Measurements from ENCODE around the gene OR2Y1.

DNA sequence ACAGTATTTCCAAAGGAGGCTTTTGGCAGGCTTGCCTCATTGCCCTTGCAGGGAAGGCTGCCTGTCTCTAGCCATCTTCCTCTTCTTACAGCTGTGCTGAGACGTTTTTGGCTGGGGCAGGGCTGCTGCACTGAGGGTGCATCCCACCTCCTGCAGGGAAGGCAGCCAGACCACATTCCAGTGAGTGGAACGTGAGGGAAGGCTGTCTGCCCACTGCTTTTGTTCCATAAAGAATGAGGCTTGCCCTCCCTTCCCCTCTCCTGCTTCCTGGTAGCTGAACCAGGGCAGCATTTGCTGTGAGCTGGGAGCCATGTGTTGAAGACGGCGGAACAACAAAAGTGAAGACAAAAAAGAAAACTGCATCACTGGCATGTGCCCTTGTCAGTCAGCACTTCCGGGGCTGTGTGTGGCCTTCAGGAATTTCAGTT lies 46.0 kb upstream of the OR2Y1 start:
- TF ChIP-seq, protein P1, sequence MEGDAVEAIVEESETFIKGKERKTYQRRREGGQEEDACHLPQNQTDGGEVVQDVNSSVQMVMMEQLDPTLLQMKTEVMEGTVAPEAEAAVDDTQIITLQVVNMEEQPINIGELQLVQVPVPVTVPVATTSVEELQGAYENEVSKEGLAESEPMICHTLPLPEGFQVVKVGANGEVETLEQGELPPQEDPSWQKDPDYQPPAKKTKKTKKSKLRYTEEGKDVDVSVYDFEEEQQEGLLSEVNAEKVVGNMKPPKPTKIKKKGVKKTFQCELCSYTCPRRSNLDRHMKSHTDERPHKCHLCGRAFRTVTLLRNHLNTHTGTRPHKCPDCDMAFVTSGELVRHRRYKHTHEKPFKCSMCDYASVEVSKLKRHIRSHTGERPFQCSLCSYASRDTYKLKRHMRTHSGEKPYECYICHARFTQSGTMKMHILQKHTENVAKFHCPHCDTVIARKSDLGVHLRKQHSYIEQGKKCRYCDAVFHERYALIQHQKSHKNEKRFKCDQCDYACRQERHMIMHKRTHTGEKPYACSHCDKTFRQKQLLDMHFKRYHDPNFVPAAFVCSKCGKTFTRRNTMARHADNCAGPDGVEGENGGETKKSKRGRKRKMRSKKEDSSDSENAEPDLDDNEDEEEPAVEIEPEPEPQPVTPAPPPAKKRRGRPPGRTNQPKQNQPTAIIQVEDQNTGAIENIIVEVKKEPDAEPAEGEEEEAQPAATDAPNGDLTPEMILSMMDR (optimal IDR thresholded peaks at IDR 0.05 in 1 of 3, IDR thresholded peaks at IDR 0.05 in 1 of 3, conservative IDR thresholded peaks at IDR 0.05 in 1 of 3; ENCODE audit: extremely low read depth in 1 of 3, insufficient read depth in 2 of 3, low read length in 3 of 3), result no peak
- no peak for TF ChIP-seq EZH2 (IDR thresholded peaks at IDR 0.05; ENCODE audit: low read length)

Measured in keratinocyte (primary cell).